NCI-H1930 (cell line): ENCODE data around the gene FYTTD1.
"Not testable (repeated sequence)": the region's sequence is repeated elsewhere in the genome, so short reads cannot be mapped to it uniquely, and the experiment has no call there.

Experiments
- DNase-seq, 2 experiments: peaks; one replicate each; lab custom pipeline; 2025; lab: John Stamatoyannopoulos, UW

Gene FYTTD1, protein sequence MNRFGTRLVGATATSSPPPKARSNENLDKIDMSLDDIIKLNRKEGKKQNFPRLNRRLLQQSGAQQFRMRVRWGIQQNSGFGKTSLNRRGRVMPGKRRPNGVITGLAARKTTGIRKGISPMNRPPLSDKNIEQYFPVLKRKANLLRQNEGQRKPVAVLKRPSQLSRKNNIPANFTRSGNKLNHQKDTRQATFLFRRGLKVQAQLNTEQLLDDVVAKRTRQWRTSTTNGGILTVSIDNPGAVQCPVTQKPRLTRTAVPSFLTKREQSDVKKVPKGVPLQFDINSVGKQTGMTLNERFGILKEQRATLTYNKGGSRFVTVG

GRCh38 chr3:197749601-197750395 lies at the start of gene FYTTD1:
TSS of gene FYTTD1 (plus strand) at chr3:197749883. CDS start at chr3:197749972, 89 bp downstream.
- peak; percentile 74 to 92 for DNase-seq

DNA sequence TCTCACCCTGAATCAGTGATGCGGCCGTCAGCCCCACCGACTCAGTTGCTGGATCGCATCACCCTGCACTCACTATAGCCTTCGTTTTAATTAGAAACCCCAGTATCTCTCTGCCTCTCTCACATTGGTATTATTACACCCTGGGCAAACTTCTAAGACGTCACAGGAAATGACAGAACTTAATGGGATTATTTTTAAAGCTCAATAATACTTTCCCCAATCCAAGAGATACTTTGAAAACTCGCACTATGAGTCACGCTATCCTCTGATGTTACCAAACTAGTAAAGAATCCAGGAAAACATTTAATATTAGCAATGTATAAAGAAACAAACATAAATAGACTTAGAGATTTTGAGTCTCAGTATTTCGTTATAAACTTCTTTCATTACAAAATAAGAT lies 49.6 kb upstream of the FYTTD1 start:
- no peak for DNase-seq

DNA sequence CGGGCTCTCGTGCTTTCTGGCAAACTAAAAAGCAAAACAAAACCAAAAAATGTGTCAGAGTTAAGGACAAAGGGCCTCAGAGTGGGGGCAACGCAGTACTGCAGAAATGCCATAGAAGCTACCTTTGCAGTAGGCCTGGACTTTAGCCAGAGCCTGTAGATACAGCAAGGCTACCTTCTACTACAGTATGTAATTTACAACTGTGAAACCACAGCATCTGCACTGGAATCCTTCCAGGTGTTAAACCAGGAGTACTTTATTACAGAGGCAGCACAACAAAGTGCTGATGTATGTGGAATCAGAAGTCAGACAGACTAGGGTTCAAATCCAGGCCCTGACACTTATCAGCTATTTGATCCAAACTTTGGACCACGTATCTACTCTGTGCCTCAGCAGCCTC lies 47.8 kb upstream of the FYTTD1 start:
- no peak for DNase-seq

GRCh38 chr3:197706658-197707057 lies 43.0 kb upstream of the FYTTD1 start:
- no peak for DNase-seq

DNA sequence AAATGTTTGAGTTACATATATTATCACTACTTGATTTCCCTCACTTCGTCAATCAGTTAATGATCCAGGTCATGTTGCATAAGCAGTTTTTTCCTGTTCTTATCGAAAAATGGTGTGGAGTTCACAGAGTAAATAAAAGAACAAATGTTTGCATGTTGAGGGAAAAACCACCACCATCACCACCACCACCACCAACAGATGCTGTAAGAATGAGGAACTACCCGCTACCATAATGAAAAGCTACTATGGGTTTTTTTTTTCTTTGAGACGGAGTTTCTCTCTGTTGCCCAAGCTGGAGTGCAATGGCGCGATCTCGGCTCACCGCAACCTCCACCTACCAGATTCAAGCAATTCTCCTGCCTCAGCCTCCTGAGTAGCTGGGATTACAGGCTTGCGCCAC lies 40.5 kb upstream of the FYTTD1 start:
- no peak for DNase-seq

DNA sequence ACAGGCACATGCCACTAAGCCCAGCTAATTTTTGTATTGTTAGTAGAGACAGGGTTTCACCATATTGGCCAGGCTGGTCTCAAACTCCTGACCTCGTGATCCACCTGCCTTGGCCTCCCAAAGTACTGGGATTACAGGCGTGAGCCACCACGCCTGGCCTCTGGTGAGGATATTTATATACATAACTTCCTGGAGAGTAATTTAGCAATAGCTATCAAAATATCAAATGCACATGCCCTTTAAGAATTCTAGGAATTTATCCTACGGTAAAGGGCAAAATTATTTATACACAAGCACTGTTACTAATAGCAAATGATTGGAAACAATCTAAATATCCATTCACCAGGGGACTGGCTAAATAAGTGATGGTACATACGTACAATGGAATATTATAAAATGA lies 38.7 kb upstream of the FYTTD1 start:
- DNase-seq, result not testable (repeated sequence)

- no peak for DNase-seq
Measured at GRCh38 chr3:197711973-197712707, 37.5 kb upstream of the FYTTD1 start.

- DNase-seq, result no peak
Measured at GRCh38 chr3:197713477-197713822, 36.2 kb upstream of the FYTTD1 start.

DNA sequence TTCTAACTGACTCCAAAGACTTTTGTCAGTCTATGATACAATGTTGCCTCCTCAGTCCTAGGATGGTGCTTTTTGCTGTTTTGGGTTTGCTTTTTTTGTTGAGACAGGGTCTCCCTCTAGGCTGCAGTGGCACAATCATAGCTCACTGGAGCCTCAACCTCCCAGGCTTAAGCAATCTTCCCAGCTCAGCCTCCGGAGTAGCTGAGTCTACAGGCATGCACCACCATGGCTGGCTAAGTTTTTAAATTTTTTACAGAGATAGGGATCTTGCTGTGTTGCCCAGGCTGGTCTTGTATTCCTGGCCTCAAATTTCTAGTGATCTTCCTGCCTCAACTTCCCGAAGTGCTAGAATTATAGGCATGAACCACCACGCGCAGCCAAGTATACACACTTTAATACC lies 35.4 kb upstream of the FYTTD1 start:
- no peak for DNase-seq

DNA sequence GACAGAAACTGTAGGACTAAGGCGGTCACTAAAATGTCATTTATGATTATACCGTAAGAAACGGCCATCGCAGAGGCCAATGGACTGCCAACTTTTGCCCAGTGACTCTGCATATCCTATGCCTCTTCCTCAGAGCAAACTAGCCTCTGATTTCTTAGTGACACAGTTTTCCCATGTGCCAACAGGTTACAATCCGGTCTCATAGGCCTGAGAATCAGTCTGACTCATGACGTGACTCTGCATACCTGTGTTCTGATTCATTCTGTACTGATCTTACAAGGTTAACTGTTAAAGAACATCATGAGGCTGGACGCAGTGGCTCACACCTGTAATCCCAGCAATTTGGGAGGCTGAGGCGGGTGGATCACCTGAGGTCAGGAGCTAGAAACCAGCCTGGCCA lies 30.8 kb upstream of the FYTTD1 start:
- no peak for DNase-seq

GRCh38 chr3:197720694-197721093 lies 29.0 kb upstream of the FYTTD1 start:
- DNase-seq, result no peak

- no peak for DNase-seq
Measured at GRCh38 chr3:197722734-197723133, 26.9 kb upstream of the FYTTD1 start.

- not testable (repeated sequence) for DNase-seq
Measured at GRCh38 chr3:197727878-197728277, 21.8 kb upstream of the FYTTD1 start.

GRCh38 chr3:197728487-197728886 lies 21.2 kb upstream of the FYTTD1 start:
- no peak for DNase-seq

DNA sequence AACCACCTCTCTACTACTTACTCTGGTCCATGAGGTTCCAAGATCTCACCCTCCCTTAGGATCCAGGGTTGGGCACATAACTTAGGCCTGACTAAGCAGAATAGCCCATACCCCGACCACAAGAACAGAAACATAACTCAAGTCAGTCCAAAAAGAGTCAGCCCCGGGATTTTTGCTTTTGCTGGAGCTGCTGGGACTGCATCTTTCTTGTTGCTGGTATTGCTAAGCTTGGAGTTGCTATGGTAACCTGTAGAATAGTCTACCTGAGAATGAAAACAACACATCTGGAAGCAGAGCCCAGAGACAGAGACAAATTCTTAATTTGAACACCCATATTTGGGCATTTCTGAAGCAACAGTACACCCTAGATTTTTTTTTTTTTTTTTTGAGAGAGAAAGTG lies 19.5 kb upstream of the FYTTD1 start:
- DNase-seq, result no peak

- DNase-seq, result not testable (repeated sequence)
Measured at GRCh38 chr3:197730770-197731169, 18.9 kb upstream of the FYTTD1 start.

- not testable (repeated sequence) for DNase-seq
Measured at GRCh38 chr3:197731483-197731882, 18.2 kb upstream of the FYTTD1 start.

DNA sequence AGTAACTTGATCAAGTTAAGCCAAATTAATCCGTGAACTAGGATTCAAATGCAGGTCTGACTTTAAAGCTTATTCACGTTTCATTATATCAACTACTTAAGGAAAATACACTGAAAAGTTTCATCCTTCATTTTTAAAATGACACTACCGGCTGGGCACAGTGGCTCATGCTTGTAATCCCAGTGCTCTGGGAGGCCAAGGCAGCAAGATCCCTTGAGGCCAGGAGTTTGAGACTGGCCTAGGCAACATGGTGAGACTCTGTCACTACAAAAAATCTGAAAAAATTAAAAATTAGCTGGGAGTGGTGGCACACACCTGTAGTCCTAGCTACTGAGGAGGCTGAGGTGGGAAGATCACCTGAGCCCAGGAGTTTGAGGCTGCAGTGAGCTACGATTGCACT lies 16.6 kb upstream of the FYTTD1 start:
- DNase-seq, result no peak

GRCh38 chr3:197734667-197735318 lies 14.9 kb upstream of the FYTTD1 start:
- DNase-seq, result no peak

GRCh38 chr3:197736010-197736490 lies 13.6 kb upstream of the FYTTD1 start:
- DNase-seq, result no peak

GRCh38 chr3:197736491-197737318 lies 13.0 kb upstream of the FYTTD1 start, which contains the start of gene RUBCN:
TSS of gene RUBCN (minus strand) at chr3:197736904. CDS start at chr3:197736719, 185 bp downstream.
- peak; percentile 94 to 95 for DNase-seq
